Ovary (tissue), 9 donors: ENCODE data around the gene CLIC4. TPM values are rescaled to one million over a fixed set of nuclear protein-coding genes. Genes with fewer than 3 reads are reported as not detected.
"Not testable (repeated sequence)": the region's sequence is repeated elsewhere in the genome, so short reads cannot be mapped to it uniquely, and the experiment has no call there.

Experiments used
- DNase-seq, 5 donors: peaks; one replicate each; pipeline ENCODE4 v3.0.0-alpha.2; 2019 to 2020
- H3K27ac ChIP-seq, 2 donors: fragments of 200-600 bp; one replicate each; pipeline versions ENCODE4 v1.5.1 to v1.8.0; 2019 to 2022
- H3K27me3 ChIP-seq: fragments of 200-600 bp; one replicate; pipeline ENCODE4 v1.8.0; 2022
- H3K36me3 ChIP-seq: fragments of 200-600 bp; sonication (generic); one replicate; pipeline ENCODE4 v1.5.1; 2019
- H3K4me1 ChIP-seq: one replicate; pipeline ENCODE4 v1.8.1; 2013; ENCODE audit warnings: mild to moderate bottlenecking, moderate library complexity; ENCODE audit not compliant: insufficient read depth
- H3K4me3 ChIP-seq: fragments of 200-600 bp; sonication (generic); one replicate; pipeline ENCODE4 v1.5.1; 2017
- H3K9me3 ChIP-seq, 2 donors: fragments of 200-600 bp in 1 of 2; sonication (generic) in 1 of 2; one replicate each; pipeline versions ENCODE4 v1.5.1 to v1.8.1; 2013 to 2019; ENCODE audit warnings: mild to moderate bottlenecking in 1 of 2, moderate library complexity in 1 of 2
- EP300 ChIP-seq: sonication (generic); formaldehyde crosslinking; IDR thresholded peaks from one replicate; pipeline ENCODE4 v1.6.1; 2017; ENCODE audit warnings: antibody characterized with exemption
- POLR2A ChIP-seq: fragments of 450-650 bp; IDR thresholded peaks from one replicate; pipeline ENCODE4 v1.6.1; 2017; ENCODE audit warnings: antibody characterized with exemption, mild to moderate bottlenecking, moderate library complexity
- WGBS, 3 donors: extraction: QIAGEN DNeasy Blood & Tissue Kit in 1 of 3; methylation state at CpG; one replicate each; pipeline versions ENCODE4 v1.1.5 to v1.1.7; 2013 to 2017; 5-methylcytosine and 5-hydroxymethylcytosine counted together
- intact Hi-C, 4 donors: fragments of 100-400 bp; cut with DNase I; formaldehyde crosslinking; loops; one replicate each; pipeline versions ENCODE4 v1.11.0 to v1.15.1; 2022 to 2023
- polyA plus RNA-seq, 2 donors: library from polyadenylated mRNA; stranded (reverse); fragments of 200-250 nt in 1 of 2; fragments of 350-450 nt in 1 of 2; fragmentation: Illumina TruSeq in 1 of 2; extraction: RNeasy Lipid Tissue Mini Kit (QIAGEN cat#74804) in 1 of 2; gene quantifications; one replicate each; pipeline ENCODE4 v1.2.3, GENCODE V29; 2013 to 2014
- total RNA-seq, 7 donors: library from RNA; depleted of rRNA in 2 of 7; stranded (reverse); fragments of >200 nt in 2 of 7; fragmentation: NEBNext Ultra II Directional in 3 of 7; extraction: Animal tissue kit (Norgen Biotek cat#: 25700) in 3 of 7; gene quantifications; one replicate each; pipeline versions ENCODE4 v1.1.0 to v1.2.4, GENCODE V29; 2016 to 2023
- TF ChIP-seq, protein P1 (sequence below), 3 donors: fragments of 450-650 bp in 2 of 3; fragments of 200-600 bp in 1 of 3; IDR thresholded peaks; one replicate each; pipeline versions ENCODE4 v1.5.1 to v1.8.0; 2016 to 2022; ENCODE audit warnings: antibody characterized with exemption in 3 of 3, mild to moderate bottlenecking in 1 of 3
- donor health status: DM: no; HTN: no; CAD: no; lungs with moderate emphysema.
- donor health status: DM: no; HTN: no; CAD: no.
- donor health status: Bipolar disorder and iron deficiency.
- donor health status: DM: yes; HTN: yes; CAD: no.
- donor health status: DM: no; HTN: no; CAD: no.
- donor health status: DM: yes; HTN: yes; CAD: no.

The CLIC4 gene
- total and polyA plus RNA-seq, 9 donors = 53.6 to 209 (median 125) TPM

GRCh38 chr1:24779689-24780464 lies 34.6 kb downstream of the CLIC4 start:
- H3K4me1 ChIP-seq = peaks cover 10% of the 10 kb centered on the region
- H3K27me3 ChIP-seq = no peaks in the 10 kb centered on the region
- DNase-seq = no peak
- H3K36me3 ChIP-seq = no peaks in the 10 kb centered on the region
- no peak for TF ChIP-seq POLR2A
- TF ChIP-seq, protein P1, sequence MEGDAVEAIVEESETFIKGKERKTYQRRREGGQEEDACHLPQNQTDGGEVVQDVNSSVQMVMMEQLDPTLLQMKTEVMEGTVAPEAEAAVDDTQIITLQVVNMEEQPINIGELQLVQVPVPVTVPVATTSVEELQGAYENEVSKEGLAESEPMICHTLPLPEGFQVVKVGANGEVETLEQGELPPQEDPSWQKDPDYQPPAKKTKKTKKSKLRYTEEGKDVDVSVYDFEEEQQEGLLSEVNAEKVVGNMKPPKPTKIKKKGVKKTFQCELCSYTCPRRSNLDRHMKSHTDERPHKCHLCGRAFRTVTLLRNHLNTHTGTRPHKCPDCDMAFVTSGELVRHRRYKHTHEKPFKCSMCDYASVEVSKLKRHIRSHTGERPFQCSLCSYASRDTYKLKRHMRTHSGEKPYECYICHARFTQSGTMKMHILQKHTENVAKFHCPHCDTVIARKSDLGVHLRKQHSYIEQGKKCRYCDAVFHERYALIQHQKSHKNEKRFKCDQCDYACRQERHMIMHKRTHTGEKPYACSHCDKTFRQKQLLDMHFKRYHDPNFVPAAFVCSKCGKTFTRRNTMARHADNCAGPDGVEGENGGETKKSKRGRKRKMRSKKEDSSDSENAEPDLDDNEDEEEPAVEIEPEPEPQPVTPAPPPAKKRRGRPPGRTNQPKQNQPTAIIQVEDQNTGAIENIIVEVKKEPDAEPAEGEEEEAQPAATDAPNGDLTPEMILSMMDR (IDR thresholded peaks at IDR 0.05) = no peak
- TF ChIP-seq EP300 = no peak
- H3K4me3 ChIP-seq = no peak overlapping the region
- 95 to 97% (median 95%) methylated on average over 5 of the region's 5 CpGs for WGBS, 3 donors
- no peaks in the 10 kb centered on the region for H3K9me3 ChIP-seq
- intact Hi-C loops = no loop called here
- H3K27ac ChIP-seq = no peak overlapping the region

DNA sequence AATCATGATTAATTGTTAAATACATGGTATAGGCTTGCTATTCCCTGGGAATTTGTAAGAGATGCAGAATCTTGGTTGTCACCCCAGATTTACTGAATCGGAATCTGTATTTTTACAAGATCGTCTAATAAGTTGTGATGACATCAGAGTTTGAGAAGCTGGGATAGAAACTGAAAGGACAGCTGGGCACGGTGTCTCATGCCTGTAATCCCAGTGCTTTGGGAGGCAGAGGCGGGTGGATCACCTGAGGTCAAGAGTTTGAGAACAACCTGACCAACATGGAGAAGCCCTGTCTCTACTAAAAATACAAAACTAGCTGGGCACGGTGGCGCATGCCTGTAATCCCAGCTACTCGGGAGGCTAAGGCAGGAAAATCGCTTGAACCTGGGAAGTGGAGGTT lies 35.4 kb downstream of the CLIC4 start:
- H3K36me3 ChIP-seq, H3K9me3 ChIP-seq, DNase-seq, intact Hi-C loops, H3K4me3 ChIP-seq, H3K27ac ChIP-seq, H3K27me3 ChIP-seq: not testable (repeated sequence)
- peaks cover 10% of the 10 kb centered on the region for H3K4me1 ChIP-seq
- WGBS, 3 donors = 91 to 94% (median 93%) methylated on average over 8 of the region's 8 CpGs

- 96 to 98% (median 97%) methylated on average over 2 of the region's 2 CpGs for WGBS, 3 donors
- intact Hi-C loops = no loop called here
- Histone ChIP-seq H3K9me3 (no peaks in the 10 kb centered on the region), H3K36me3 (no peaks in the 10 kb centered on the region), H3K4me1 (peaks cover 9% of the 10 kb centered on the region), H3K27ac (no peak overlapping the region), H3K4me3 (no peak overlapping the region), H3K27me3 (no peaks in the 10 kb centered on the region)
- DNase-seq = no peak
- no peak for TF ChIP-seq EP300
- TF ChIP-seq, protein P1 (IDR thresholded peaks at IDR 0.05) = no peak
- TF ChIP-seq POLR2A = no peak
Observed at GRCh38 chr1:24782689-24783088, 37.4 kb downstream of the CLIC4 start.

- no peak for DNase-seq
- TF ChIP-seq POLR2A (no peak), EP300 (no peak)
- TF ChIP-seq, protein P1 (IDR thresholded peaks at IDR 0.05) = no peak
- peaks cover 9% of the 10 kb centered on the region for H3K4me1 ChIP-seq
- H3K36me3 ChIP-seq = no peaks in the 10 kb centered on the region
- WGBS, 3 donors = 16 to 28% (median 25%) methylated on average over 1 of the region's 1 CpG
- intact Hi-C loops = no loop called here
- H3K9me3 ChIP-seq = no peaks in the 10 kb centered on the region
- no peaks in the 10 kb centered on the region for H3K27me3 ChIP-seq
- no peak overlapping the region for H3K4me3 ChIP-seq
- H3K27ac ChIP-seq = no peak overlapping the region
Observed at GRCh38 chr1:24783713-24784112, 38.5 kb downstream of the CLIC4 start.

DNA sequence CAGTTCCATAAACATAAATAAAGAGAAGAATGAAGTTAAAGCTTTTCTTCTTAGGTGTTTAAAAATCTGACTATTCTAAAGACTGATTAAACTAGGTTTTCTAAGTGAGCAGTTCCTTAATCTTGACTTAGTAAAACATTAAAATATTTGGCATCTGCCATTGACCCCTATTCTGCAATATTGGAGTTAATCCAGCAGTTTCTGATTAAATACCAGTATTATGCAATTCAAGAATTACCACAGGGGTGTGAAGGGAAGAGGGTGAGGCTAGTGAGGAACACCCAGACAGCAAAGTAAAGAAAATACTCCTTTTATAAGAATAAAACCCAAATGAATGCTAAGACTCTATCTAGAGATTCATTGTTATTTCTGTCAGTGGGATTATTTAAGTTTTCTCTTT lies 40.9 kb downstream of the CLIC4 start:
- H3K27ac ChIP-seq = no peak overlapping the region
- intact Hi-C loops = no loop called here
- DNase-seq = no peak
- H3K4me3 ChIP-seq = no peak overlapping the region
- no peaks in the 10 kb centered on the region for H3K36me3 ChIP-seq
- TF ChIP-seq POLR2A = no peak
- TF ChIP-seq, protein P1 (IDR thresholded peaks at IDR 0.05) = no peak
- TF ChIP-seq EP300 = no peak
- no peaks in the 10 kb centered on the region for H3K9me3 ChIP-seq
- no peaks in the 10 kb centered on the region for H3K27me3 ChIP-seq
- peaks cover 5% of the 10 kb centered on the region for H3K4me1 ChIP-seq
